Measurements from ENCODE around the gene SHROOM3. TPM values are rescaled to one million over a fixed set of nuclear protein-coding genes. Genes with fewer than 3 reads are reported as not detected.

The SHROOM3 gene
- total RNA-seq, 1 donor from 2014 or later, result 0.51 TPM

- DNase-seq (ENCODE audit: low spot score), result no peak
Observed at GRCh38 chr4:76620723-76621468, 185.9 kb downstream of the SHROOM3 start.

GRCh38 chr4:76622126-76622525 is 187.1 kb downstream of the SHROOM3 start:
- DNase-seq (ENCODE audit: low spot score), result no peak

DNA sequence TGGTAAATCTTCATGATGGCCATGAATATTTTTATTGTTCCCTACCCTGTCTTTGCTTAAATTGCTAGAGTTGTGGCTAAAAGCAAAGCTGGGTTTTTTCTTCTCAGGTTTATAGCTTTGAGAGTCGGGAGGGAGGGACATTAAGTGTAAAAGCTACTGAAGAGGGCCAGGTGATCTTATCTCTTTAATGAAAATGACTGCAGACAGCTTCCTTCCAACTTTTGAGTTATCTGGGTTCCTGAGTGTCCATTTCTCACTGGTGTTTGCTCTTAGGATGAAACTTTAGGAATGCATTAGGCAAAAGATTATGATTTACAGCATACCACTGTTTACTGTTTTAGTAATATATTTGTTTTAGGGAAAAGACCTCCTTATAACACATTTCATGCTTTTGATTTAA is 187.7 kb downstream of the SHROOM3 start:
- no peak for DNase-seq (ENCODE audit: low spot score)

GRCh38 chr4:76623217-76624045 is 188.4 kb downstream of the SHROOM3 start:
- no peak for DNase-seq (ENCODE audit: low spot score)

- DNase-seq (ENCODE audit: low spot score), result no peak
Observed at GRCh38 chr4:76624241-76624681, 189.2 kb downstream of the SHROOM3 start.

- DNase-seq (ENCODE audit: low spot score), result no peak
Observed at GRCh38 chr4:76624931-76625715, 190.1 kb downstream of the SHROOM3 start.

DNA sequence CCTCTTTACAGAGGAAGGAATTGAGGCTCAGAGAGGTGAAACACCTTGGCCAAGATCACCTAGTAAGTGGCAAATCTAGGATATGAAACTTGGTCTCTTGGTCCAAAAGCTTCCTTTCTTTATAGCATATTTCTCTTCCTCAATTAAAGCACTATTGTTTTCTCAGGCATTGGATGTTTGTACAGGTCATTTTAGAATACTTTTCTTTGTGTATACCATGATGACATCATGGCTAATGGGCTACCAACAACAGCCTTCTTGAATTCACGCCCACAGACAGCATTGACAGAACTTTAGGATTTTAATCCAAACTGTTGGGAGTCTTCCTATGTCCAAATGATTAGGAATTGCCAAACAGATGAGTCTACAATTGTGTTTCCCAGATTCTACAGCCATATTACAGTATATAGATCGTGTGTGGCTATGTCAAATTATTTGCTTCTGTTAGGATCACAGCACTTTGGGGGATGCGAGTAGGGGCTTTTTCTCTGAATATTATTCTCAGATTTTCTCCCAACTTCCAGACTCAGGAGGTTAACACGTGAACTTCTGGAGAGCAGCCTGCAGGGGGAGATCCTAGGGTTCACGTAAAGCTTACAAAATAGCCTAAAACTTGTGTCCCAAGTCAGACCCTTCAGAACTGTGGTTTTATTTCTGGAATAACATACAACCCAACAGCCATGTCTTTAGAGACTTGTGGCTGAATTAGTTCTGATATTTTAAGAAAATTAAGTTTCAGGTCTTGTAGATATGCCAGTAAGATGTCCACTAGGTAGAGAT is 191.8 kb downstream of the SHROOM3 start:
- no peak for DNase-seq (ENCODE audit: low spot score)

GRCh38 chr4:76628251-76628650 is 193.2 kb downstream of the SHROOM3 start:
- no peak for DNase-seq (ENCODE audit: low spot score)

DNA sequence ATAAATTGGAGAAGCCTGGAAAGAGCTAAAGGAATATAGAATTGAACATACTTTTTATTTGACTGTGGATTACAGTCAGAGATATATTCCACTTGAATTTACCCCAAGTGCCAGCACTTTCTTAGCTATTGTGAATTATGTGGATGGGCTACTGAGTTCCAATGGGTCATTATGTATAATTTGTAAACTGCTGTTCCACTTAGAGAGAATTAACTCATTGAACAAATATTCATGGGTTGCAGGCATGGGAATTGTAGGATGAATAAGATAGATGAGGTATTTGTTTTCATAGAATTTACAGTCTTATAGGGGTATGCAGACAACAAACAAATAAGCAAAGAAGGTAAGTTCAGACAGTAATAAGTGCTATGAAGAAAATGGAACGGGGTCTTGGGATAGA is 195.7 kb downstream of the SHROOM3 start:
- DNase-seq (ENCODE audit: low spot score), result no peak

DNA sequence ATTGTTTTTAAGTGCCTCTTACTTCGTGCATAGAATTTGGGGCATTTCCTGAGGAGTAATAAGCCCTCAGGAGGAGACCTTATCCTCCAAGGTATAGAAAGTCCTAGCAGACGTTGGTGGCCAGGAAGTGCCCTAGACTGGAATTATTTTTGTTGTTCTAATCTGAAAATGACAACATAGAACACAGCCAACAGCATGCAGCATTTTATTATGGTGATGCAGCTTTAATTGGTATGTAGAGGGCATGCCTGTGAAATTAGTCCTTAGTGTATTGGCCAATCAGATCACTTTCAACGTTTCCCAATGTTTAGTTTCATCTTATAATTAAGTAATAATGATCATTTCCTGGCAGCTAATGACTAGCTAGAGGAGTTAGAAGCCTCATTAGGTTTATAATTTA is 199.2 kb downstream of the SHROOM3 start:
- no peak for DNase-seq (ENCODE audit: low spot score)

- no peak for DNase-seq (ENCODE audit: low spot score)
Observed at GRCh38 chr4:76637712-76638361, 202.8 kb downstream of the SHROOM3 start.

DNA sequence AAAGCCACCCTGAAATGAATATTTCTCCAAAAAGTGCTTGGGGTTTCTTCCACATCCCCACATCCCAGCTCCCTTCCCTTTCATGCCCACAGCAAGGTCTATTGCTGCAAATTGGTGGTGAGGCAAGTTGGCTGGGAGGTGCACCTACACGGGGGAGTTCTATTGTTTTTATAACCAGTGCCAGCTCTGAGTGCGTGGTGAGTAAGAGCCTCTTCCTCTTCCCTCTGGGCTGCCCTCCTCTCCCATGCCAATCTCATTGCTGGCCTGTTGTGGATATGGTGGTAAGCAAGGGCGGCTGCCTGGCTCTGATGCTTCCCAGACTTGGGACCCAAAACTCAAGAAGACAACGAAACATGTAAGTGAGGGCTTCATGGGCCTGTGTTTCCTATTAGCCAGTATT is 204.3 kb downstream of the SHROOM3 start:
- no peak for DNase-seq (ENCODE audit: low spot score)

DNA sequence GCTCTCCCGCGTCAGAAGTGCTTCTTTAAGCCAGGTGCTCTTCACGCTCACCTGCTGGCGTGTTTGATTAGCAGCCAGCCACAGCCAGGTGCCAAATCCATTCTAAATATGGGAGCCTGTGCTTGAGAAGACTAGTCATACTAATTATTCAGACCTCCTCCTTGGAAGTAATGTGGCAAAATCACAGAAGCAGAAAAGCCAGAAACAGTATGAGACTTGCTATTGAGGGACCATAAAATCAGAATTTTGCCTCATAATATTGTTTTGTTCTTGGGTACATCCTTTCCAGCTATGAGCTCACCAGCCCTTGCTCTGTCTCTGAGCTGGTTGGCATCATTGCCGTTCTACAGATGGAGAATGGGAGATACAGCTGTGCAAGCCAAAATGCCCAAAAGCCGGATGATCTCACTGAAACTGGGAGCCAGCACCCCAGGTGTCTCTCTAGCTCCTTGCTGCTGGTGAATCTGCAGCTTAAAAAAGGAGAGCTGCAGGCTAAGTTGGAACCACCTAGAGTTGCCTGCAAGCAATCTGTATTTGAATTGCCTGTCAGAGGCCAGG is 205.4 kb downstream of the SHROOM3 start:
- DNase-seq (ENCODE audit: low spot score), result no peak

DNA sequence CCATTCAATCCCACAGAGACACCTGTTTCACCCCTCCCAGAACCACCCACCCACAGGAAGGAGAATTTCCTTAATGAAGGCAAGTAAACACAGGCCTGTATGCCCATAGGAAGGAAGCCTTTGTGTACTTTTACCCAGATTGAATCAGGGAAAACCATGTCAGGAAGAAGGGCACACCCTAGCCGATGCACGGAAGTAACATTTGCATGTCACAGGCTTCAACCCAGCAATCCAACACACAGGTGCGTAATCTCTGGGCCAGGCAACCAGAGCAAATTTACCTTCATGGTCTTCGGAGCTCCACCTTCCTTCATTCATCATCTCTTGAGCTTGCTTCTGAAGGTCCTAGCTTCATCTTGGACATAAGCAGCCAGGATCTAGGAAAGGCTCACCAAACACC is 206.3 kb downstream of the SHROOM3 start:
- DNase-seq (ENCODE audit: low spot score), result no peak

DNA sequence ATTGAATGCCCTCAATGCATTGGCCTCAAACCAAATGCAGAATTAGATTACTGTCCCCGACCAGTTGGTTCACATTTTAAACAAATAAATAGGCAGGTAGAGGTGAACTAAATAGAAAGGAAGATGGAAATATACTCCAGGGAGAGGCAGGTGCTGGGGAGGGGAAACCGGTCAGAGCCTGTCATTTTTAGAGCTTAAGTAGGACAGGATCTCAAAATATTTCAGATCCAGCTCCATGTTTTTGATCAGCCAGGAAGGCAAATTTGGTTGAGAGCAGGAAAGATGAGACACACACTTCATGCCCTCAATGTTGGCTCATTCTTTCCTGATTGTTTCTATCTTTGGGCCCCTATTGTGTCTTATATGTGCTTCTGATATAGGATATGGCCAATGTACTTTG is 206.7 kb downstream of the SHROOM3 start:
- no peak for DNase-seq (ENCODE audit: low spot score)

DNA sequence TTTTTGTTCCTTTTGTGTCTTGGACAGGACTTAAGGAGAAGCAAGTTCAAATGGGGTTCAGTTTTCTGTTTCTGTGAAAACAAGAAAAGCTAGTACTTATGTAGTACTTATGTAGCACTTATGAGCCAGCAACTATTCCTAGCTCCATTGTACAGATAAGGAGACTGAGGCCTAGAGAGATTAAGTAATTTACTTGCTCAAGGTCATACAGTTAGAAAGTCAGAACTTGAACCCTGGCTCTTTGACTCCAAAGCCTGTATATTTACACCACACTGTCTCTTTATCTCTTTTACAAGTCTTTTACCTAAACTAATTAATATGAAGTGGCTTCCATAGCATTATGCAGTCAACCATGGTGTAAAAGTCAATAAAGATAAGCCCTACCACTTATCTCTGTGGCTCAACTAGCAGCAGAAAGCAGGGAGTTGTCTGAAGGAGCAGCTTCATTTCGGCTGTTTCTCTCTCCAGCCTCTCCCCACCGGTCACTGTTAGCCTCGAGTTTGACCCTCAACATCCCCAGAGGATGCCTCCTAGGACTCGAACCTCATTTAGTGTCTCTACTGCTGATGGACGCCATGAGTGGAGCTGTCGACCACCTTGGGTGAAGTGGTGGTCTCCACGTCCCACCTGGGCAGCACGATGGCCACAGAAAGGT is 209.9 kb downstream of the SHROOM3 start:
- no peak for DNase-seq (ENCODE audit: low spot score)

DNA sequence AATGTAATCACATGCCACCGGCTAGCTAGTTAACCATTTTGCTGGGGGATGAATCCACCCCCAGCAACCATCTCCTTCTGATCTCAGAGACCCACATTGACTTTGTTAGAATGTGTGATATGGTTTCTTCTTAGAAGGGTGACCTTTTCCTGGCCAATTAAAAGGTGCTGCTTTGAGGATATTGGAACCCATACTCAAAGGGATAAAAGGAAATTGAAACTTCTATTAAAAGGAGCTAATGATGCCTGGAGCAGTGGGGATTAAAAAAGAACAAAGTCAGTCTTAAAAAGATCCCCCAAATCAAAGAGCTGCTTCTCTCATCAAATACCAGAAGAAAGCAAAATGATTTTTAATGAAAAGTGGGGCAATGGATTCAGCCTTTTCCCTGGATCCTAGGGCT is 214.1 kb downstream of the SHROOM3 start:
- DNase-seq (ENCODE audit: low spot score), result no peak

DNA sequence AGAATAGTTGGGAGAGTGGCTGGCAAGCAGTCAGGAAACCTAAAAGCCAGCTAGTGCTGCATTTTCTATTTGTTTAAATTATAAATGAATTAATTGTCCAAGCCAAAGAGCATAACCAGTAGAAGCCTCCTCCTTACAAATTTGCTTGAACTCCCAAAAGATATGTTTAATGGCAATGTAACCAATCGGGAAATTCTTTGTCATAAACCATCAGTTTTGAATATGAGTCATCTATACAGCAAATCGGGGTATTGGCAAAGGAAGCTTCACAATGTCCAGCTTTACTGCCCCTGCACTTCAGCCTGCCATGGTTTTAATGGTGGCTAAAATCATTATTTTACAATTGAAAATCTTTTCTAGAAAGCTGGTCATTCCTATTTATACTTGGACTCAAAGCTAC is 216.6 kb downstream of the SHROOM3 start:
- DNase-seq (ENCODE audit: low spot score), result no peak

DNA sequence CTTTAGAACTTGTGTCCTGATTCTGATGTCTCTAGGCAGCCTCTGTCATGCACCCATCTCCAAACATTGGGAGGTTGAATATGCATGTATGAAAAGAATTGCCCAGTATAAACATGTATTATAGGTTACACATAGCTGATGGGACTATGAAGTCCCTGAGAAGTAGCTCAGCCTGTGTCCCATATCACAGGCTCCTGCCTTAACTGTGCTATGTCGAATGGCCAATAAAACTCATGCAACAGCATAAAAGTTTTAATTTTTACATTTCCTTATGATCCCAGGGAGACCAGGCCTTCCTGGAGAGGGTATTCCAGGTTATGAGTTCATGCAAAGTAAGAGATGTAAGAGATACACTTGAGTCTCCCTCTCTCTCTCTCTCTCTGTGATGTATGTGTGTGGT is 217.4 kb downstream of the SHROOM3 start:
- no peak for DNase-seq (ENCODE audit: low spot score)

- DNase-seq (ENCODE audit: low spot score), result no peak
Observed at GRCh38 chr4:76654084-76654483, 219.1 kb downstream of the SHROOM3 start.
